Umbilical cord (tissue), 2 donors: ENCODE measurements around the gene RGS8. TPM values are rescaled to one million over a fixed set of nuclear protein-coding genes. Genes with fewer than 3 reads are reported as not detected.
"Not testable (repeated sequence)": the region's sequence is repeated elsewhere in the genome, so short reads cannot be mapped to it uniquely, and the experiment has no call there.

Source experiments
- DNase-seq: peaks from one replicate; pipeline ENCODE4 v3.0.0-alpha.2; 2015; ENCODE audit warnings: low spot score
- total RNA-seq: library from RNA; depleted of rRNA; stranded (reverse); fragments of >200 nt; gene quantifications from one replicate; pipeline ENCODE4 v1.2.3, GENCODE V29; 2014; ENCODE audit warnings: low replicate concordance; ENCODE audit not compliant: insufficient read depth

The RGS8 gene
- total RNA-seq, 1 donor from 2014 or later = 5.3 TPM

GRCh38 chr1:182702826-182703524 lies 18.6 kb upstream of the RGS8 start:
- no peak for DNase-seq

GRCh38 chr1:182700351-182700709 lies 15.9 kb upstream of the RGS8 start:
- peak; percentile 21 for DNase-seq

- peak; percentile 90 for DNase-seq
Measured at GRCh38 chr1:182699393-182700350, 15.3 kb upstream of the RGS8 start.

- no peak for DNase-seq
Measured at GRCh38 chr1:182698971-182699370, 14.6 kb upstream of the RGS8 start.

GRCh38 chr1:182693139-182693538 lies 8.8 kb upstream of the RGS8 start:
- not testable (repeated sequence) for DNase-seq

- DNase-seq = no peak
Measured at GRCh38 chr1:182690886-182691443, 6.6 kb upstream of the RGS8 start.

GRCh38 chr1:182688436-182689205 lies 4.2 kb upstream of the RGS8 start:
- DNase-seq = peak; percentile 44

GRCh38 chr1:182687361-182687760 lies 3.0 kb upstream of the RGS8 start:
- no peak for DNase-seq

GRCh38 chr1:182686446-182686845 lies 2.1 kb upstream of the RGS8 start:
- DNase-seq = no peak

- no peak for DNase-seq
Measured at GRCh38 chr1:182685215-182685614, 828 bp upstream of the RGS8 start.

- no peak for DNase-seq
Measured at GRCh38 chr1:182682898-182683501, 1.4 kb downstream of the RGS8 start.

GRCh38 chr1:182682406-182682805 lies 2.0 kb downstream of the RGS8 start:
- no peak for DNase-seq

- no peak for DNase-seq
Measured at GRCh38 chr1:182681568-182681912, 2.8 kb downstream of the RGS8 start.

- peak; percentile 20 for DNase-seq
Measured at GRCh38 chr1:182680901-182681567, 3.4 kb downstream of the RGS8 start.

- no peak for DNase-seq
Measured at GRCh38 chr1:182680408-182680807, 4.0 kb downstream of the RGS8 start.

- no peak for DNase-seq
Measured at GRCh38 chr1:182679684-182680083, 4.7 kb downstream of the RGS8 start.

GRCh38 chr1:182677397-182678098 lies 6.8 kb downstream of the RGS8 start:
- DNase-seq = no peak

GRCh38 chr1:182676274-182676673 lies 8.1 kb downstream of the RGS8 start:
- no peak for DNase-seq

- peak; percentile 49 for DNase-seq
Measured at GRCh38 chr1:182674346-182675246, 9.8 kb downstream of the RGS8 start.
